Body of pancreas (tissue), 4 donors: Measurements from ENCODE around the gene MYO9B. TPM values are rescaled to one million over a fixed set of nuclear protein-coding genes. Genes with fewer than 3 reads are reported as not detected.

Source experiments
- ATAC-seq: fragments of 150-250 bp; one replicate; pipeline ENCODE4 v1.9.1; 2016
- DNase-seq, 4 donors: peaks; one replicate each; pipeline ENCODE4 v3.0.0-alpha.2; 2019
- H3K27ac ChIP-seq, 4 donors: fragments of 200-600 bp; sonication (generic); 1 replicate in 3 of 4; 2 replicates in 1 of 4; pipeline versions ENCODE4 v1.5.1 to v1.6.1; 2016 to 2019; ENCODE audit warnings: mild to moderate bottlenecking in 1 of 4, mixed read lengths in 1 of 4, moderate library complexity in 1 of 4
- H3K27me3 ChIP-seq, 2 donors: fragments of 200-600 bp; sonication (generic); one replicate each; pipeline ENCODE4 v1.6.0; 2016; ENCODE audit warnings: mild to moderate bottlenecking in 1 of 2
- H3K36me3 ChIP-seq, 2 donors: fragments of 200-600 bp; sonication (generic); replicated peaks in 1 of 2; 2 replicates each; pipeline ENCODE4 v1.5.1; 2016; ENCODE audit warnings: low read depth in 2 of 2; ENCODE audit not compliant: insufficient read depth in 1 of 2
- H3K4me1 ChIP-seq: fragments of 200-600 bp; sonication (generic); one replicate; pipeline ENCODE4 v1.6.0; 2016
- H3K4me3 ChIP-seq, 2 donors: fragments of 200-600 bp; sonication (generic); 1 replicate in 1 of 2; 2 replicates in 1 of 2; pipeline ENCODE4 v1.5.1; 2016 to 2019
- H3K9me3 ChIP-seq, 3 donors: fragments of 200-600 bp; sonication (generic); 1 replicate in 2 of 3; 2 replicates in 1 of 3; pipeline ENCODE4 v1.5.1; 2016
- CTCF ChIP-seq, 7 experiments: fragments of 450-650 bp in 4 of 7; fragments of 200-600 bp in 3 of 7; sonication (generic) in 3 of 7; IDR thresholded peaks; one replicate each; pipeline ENCODE4 v1.5.1; 2016 to 2019; ENCODE audit warnings: antibody characterized with exemption in 7 of 7
- POLR2A ChIP-seq, 3 donors: fragments of 450-650 bp; IDR thresholded peaks; one replicate each; pipeline ENCODE4 v1.6.1; 2016; ENCODE audit warnings: antibody characterized with exemption in 3 of 3, mild to moderate bottlenecking in 2 of 3
- WGBS, 2 donors: methylation state at CpG; one replicate each; pipeline ENCODE4 v1.1.5; 2017; 5-methylcytosine and 5-hydroxymethylcytosine counted together
- intact Hi-C: fragments of 100-400 bp; cut with DNase I; formaldehyde crosslinking; loops from one replicate; pipeline ENCODE4 v1.15.1; 2023
- total RNA-seq, 2 donors: library from RNA; depleted of rRNA; stranded (reverse); fragments of >200 nt; gene quantifications; one replicate each; pipeline ENCODE4 v1.1.0, GENCODE V29; 2016

MYO9B gene
- total RNA-seq, 2 donors from 2014 or later = 26.2 to 56.0 TPM

GRCh38 chr19:17260842-17261325, 185.3 kb downstream of the MYO9B start:
- intact Hi-C loops = no loop called here
- ATAC-seq = peak; percentile 91
- TF ChIP-seq POLR2A (IDR thresholded peaks at IDR 0.05) (peak in 1 of 3 donors; percentile 20), CTCF (IDR thresholded peaks at IDR 0.05) (peak; percentile 77 to 97 (median 93))
- peaks cover 45% of the 10 kb centered on the region for H3K4me1 ChIP-seq
- no peaks in the 10 kb centered on the region for H3K9me3 ChIP-seq
- no peak overlapping the region for H3K4me3 ChIP-seq
- no peaks in the 10 kb centered on the region for H3K27me3 ChIP-seq
- WGBS, 2 donors = 12 to 14% methylated on average over 15 of the region's 15 CpGs
- peak; percentile 88 to 89 (median 89) for DNase-seq
- no peaks in the 10 kb centered on the region for H3K36me3 ChIP-seq
- peak overlapping the region; percentile 57 to 87 (median 74) for H3K27ac ChIP-seq

DNA sequence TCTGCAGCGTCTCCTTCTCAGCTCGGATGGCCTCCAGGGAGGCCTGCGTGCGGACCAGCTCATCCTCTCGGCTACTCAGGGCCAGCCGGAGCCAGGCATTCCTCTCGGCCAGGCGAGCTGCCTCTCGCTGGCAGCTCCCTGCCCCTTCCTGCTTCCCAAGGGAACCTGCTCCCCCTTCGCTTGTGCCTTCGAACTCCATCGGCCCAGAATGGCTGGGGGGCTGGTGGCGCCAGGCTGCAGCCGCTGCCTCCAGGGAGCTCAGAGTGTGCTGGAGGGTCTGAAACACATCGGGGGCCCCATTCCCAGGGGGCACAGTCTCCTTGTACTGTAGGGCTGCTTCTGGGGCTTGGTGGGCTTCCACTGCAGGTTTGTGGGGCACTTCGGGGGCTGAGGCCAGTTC, 187.0 kb downstream of the MYO9B start:
- no peaks in the 10 kb centered on the region for H3K9me3 ChIP-seq
- no peaks in the 10 kb centered on the region for H3K36me3 ChIP-seq
- H3K4me3 ChIP-seq = no peak overlapping the region
- no peak for DNase-seq
- no peak overlapping the region for H3K27ac ChIP-seq
- peaks cover 39% of the 10 kb centered on the region for H3K4me1 ChIP-seq
- H3K27me3 ChIP-seq = no peaks in the 10 kb centered on the region
- TF ChIP-seq POLR2A (IDR thresholded peaks at IDR 0.05) (no peak), CTCF (IDR thresholded peaks at IDR 0.05) (no peak)
- WGBS, 2 donors = 75% methylated on average over 12 to 16 of the region's 16 CpGs
- ATAC-seq = no peak
- intact Hi-C loops = no loop called here

Other genes starting within 250 kb of the MYO9B start
- 10 to 100 TPM; 21.5 to 71.2 TPM for gene SIN3B, start 246.4 kb upstream of the MYO9B start, total RNA-seq
- gene F2RL3, start 186.8 kb upstream of the MYO9B start, total RNA-seq = 1 to 10 TPM; 1.6 to 2.1 TPM
- 1 to 10 TPM; 2.0 to 5.2 TPM for gene CPAMD8, start 49.0 kb upstream of the MYO9B start, total RNA-seq
- gene HAUS8, start 325 bp upstream of the MYO9B start, total RNA-seq = 1 to 10 TPM; 1.6 to 2.3 TPM
- gene USE1, start 139.6 kb downstream of the MYO9B start, total RNA-seq = 10 to 100 TPM; 13.2 to 20.1 TPM
- 10 to 100 TPM; 27.4 to 27.8 TPM for gene OCEL1, start 150.4 kb downstream of the MYO9B start, total RNA-seq
- 10 to 100 TPM; 67.6 to 83.3 TPM for gene NR2F6, start 170.1 kb downstream of the MYO9B start, total RNA-seq
- 10 to 100 TPM in 1 of 2 donors, 1 to 10 TPM in 1; 9.2 to 10.4 TPM for gene USHBP1, start 189.0 kb downstream of the MYO9B start, total RNA-seq
- 10 to 100 TPM; 45.2 to 84.6 TPM for gene BABAM1, start 191.7 kb downstream of the MYO9B start, total RNA-seq
- under 1 TPM in 1 of 2 donors, not detected in 1; 0.33 TPM for gene ANKLE1, start 206.1 kb downstream of the MYO9B start, total RNA-seq
- gene ABHD8, start 227.6 kb downstream of the MYO9B start, total RNA-seq = 10 to 100 TPM; 10.2 to 12.2 TPM
- 100 to 1,000 TPM in 1 of 2 donors, 10 to 100 TPM in 1; 47.7 to 152 TPM for gene MRPL34, start 230.1 kb downstream of the MYO9B start, total RNA-seq
- gene DDA1, start 233.8 kb downstream of the MYO9B start, total RNA-seq = 1 to 10 TPM; 3.3 to 6.2 TPM